Activated naive CD8-positive, alpha-beta T cell treated with anti-CD3 and anti-CD28 coated beads for 36 hours (primary cell): ENCODE results near the gene SULF2. TPM values are rescaled to one million over a fixed set of nuclear protein-coding genes. Genes with fewer than 3 reads are reported as not detected.
"Not testable (repeated sequence)": the region's sequence is repeated elsewhere in the genome, so short reads cannot be mapped to it uniquely, and the experiment has no call there.

ENCODE experiments used
- DNase-seq: peaks from one replicate; pipeline ENCODE4 v3.0.0; 2021
- H3K27ac Mint-ChIP-seq: one replicate; pipeline ENCODE4 v1.8.0; 2022; ENCODE audit warnings: mild to moderate bottlenecking, moderate library complexity, mixed read lengths
- H3K27me3 Mint-ChIP-seq: one replicate; pipeline ENCODE4 v1.8.0; 2022; ENCODE audit warnings: mild to moderate bottlenecking, mixed read lengths
- H3K36me3 Mint-ChIP-seq: one replicate; pipeline ENCODE4 v1.8.0; 2021; ENCODE audit warnings: mild to moderate bottlenecking, mixed read lengths
- H3K4me1 Mint-ChIP-seq: one replicate; pipeline ENCODE4 v1.8.0; 2021; ENCODE audit warnings: mixed read lengths
- H3K4me3 Mint-ChIP-seq: one replicate; pipeline ENCODE4 v1.8.0; 2022; ENCODE audit warnings: mild to moderate bottlenecking, moderate library complexity, mixed read lengths
- H3K9me3 Mint-ChIP-seq: one replicate; pipeline ENCODE4 v1.8.0; 2022; ENCODE audit warnings: mixed read lengths
- total RNA-seq, 2 experiments: library from RNA; stranded (reverse); gene quantifications; one replicate each; pipeline ENCODE4 v1.2.3, GENCODE V29; 2021

Gene SULF2
- under 1 TPM; 0.76 to 0.88 TPM for total RNA-seq

GRCh38 chr20:47785311-47785853, at the start of gene SULF2:
Gene SULF2, minus strand, starts transcription at chr20:47785481. Its CDS starts 28,118 bp downstream, at chr20:47757363.
- peak within 1 kb of the TSS; percentile 69 for H3K4me3 Mint-ChIP-seq
- no peaks in the 10 kb centered on the region for H3K36me3 Mint-ChIP-seq
- peaks cover 13% of the 10 kb centered on the region for H3K4me1 Mint-ChIP-seq
- H3K27ac Mint-ChIP-seq: no peak within 1 kb of the TSS
- peak; percentile 9 for DNase-seq
- H3K9me3 Mint-ChIP-seq: no peaks in the 10 kb centered on the region
- peaks cover 46% of the 10 kb centered on the region for H3K27me3 Mint-ChIP-seq

GRCh38 chr20:47831675-47832074, 46.4 kb upstream of the SULF2 start:
- not testable (repeated sequence) for H3K27me3 Mint-ChIP-seq, H3K9me3 Mint-ChIP-seq, DNase-seq, H3K4me1 Mint-ChIP-seq, H3K4me3 Mint-ChIP-seq, H3K27ac Mint-ChIP-seq, H3K36me3 Mint-ChIP-seq

- H3K4me1 Mint-ChIP-seq, DNase-seq, H3K27ac Mint-ChIP-seq, H3K36me3 Mint-ChIP-seq, H3K27me3 Mint-ChIP-seq, H3K4me3 Mint-ChIP-seq, H3K9me3 Mint-ChIP-seq: not testable (repeated sequence)
Observed at GRCh38 chr20:47826716-47827115, 41.4 kb upstream of the SULF2 start.

- not testable (repeated sequence) for H3K27me3 Mint-ChIP-seq, H3K36me3 Mint-ChIP-seq
Observed at GRCh38 chr20:47826006-47826405, 40.7 kb upstream of the SULF2 start.

GRCh38 chr20:47825011-47825762, 39.9 kb upstream of the SULF2 start:
- Mint-ChIP-seq H3K4me1 (no peaks in the 10 kb centered on the region), H3K27ac (no peak overlapping the region), H3K9me3 (no peaks in the 10 kb centered on the region), H3K27me3 (no peaks in the 10 kb centered on the region), H3K36me3 (no peaks in the 10 kb centered on the region), H3K4me3 (no peak overlapping the region)
- no peak for DNase-seq

More at GRCh38 chr20:47826006-47826405, 40.7 kb upstream of the SULF2 start:
- not testable (repeated sequence) for H3K27ac Mint-ChIP-seq, DNase-seq, H3K4me3 Mint-ChIP-seq, H3K9me3 Mint-ChIP-seq, H3K4me1 Mint-ChIP-seq

GRCh38 chr20:47823941-47824340, 38.7 kb upstream of the SULF2 start:
- not testable (repeated sequence) for DNase-seq, H3K9me3 Mint-ChIP-seq, H3K27me3 Mint-ChIP-seq, H3K27ac Mint-ChIP-seq, H3K4me1 Mint-ChIP-seq, H3K4me3 Mint-ChIP-seq, H3K36me3 Mint-ChIP-seq

GRCh38 chr20:47821481-47822100, 36.3 kb upstream of the SULF2 start:
- no peak for DNase-seq
- no peaks in the 10 kb centered on the region for H3K9me3 Mint-ChIP-seq
- H3K27me3 Mint-ChIP-seq: no peaks in the 10 kb centered on the region
- no peaks in the 10 kb centered on the region for H3K36me3 Mint-ChIP-seq
- H3K4me3 Mint-ChIP-seq: no peak overlapping the region
- no peaks in the 10 kb centered on the region for H3K4me1 Mint-ChIP-seq
- H3K27ac Mint-ChIP-seq: no peak overlapping the region

GRCh38 chr20:47818996-47819609, 33.8 kb upstream of the SULF2 start:
- no peaks in the 10 kb centered on the region for H3K4me1 Mint-ChIP-seq
- no peaks in the 10 kb centered on the region for H3K36me3 Mint-ChIP-seq
- H3K27me3 Mint-ChIP-seq: peaks cover 7% of the 10 kb centered on the region
- no peak overlapping the region for H3K27ac Mint-ChIP-seq
- no peaks in the 10 kb centered on the region for H3K9me3 Mint-ChIP-seq
- no peak overlapping the region for H3K4me3 Mint-ChIP-seq
- DNase-seq: no peak

GRCh38 chr20:47818466-47818865, 33.2 kb upstream of the SULF2 start:
- Mint-ChIP-seq H3K4me1 (no peaks in the 10 kb centered on the region), H3K4me3 (no peak overlapping the region), H3K36me3 (no peaks in the 10 kb centered on the region), H3K27me3 (peaks cover 7% of the 10 kb centered on the region), H3K27ac (no peak overlapping the region), H3K9me3 (peaks cover 4% of the 10 kb centered on the region)
- no peak for DNase-seq

- H3K27ac Mint-ChIP-seq: no peak overlapping the region
- peaks cover 7% of the 10 kb centered on the region for H3K27me3 Mint-ChIP-seq
- H3K9me3 Mint-ChIP-seq: peaks cover 4% of the 10 kb centered on the region
- no peaks in the 10 kb centered on the region for H3K4me1 Mint-ChIP-seq
- H3K36me3 Mint-ChIP-seq: no peaks in the 10 kb centered on the region
- no peak overlapping the region for H3K4me3 Mint-ChIP-seq
- no peak for DNase-seq
Observed at GRCh38 chr20:47818016-47818415, 32.7 kb upstream of the SULF2 start.

GRCh38 chr20:47817573-47817972, 32.3 kb upstream of the SULF2 start:
- H3K9me3 Mint-ChIP-seq: peaks cover 4% of the 10 kb centered on the region
- DNase-seq: no peak
- H3K27ac Mint-ChIP-seq: no peak overlapping the region
- no peak overlapping the region for H3K4me3 Mint-ChIP-seq
- H3K4me1 Mint-ChIP-seq: no peaks in the 10 kb centered on the region
- H3K27me3 Mint-ChIP-seq: peaks cover 7% of the 10 kb centered on the region
- no peaks in the 10 kb centered on the region for H3K36me3 Mint-ChIP-seq

- Mint-ChIP-seq H3K27me3 (peaks cover 13% of the 10 kb centered on the region), H3K36me3 (no peaks in the 10 kb centered on the region), H3K4me3 (no peak overlapping the region), H3K9me3 (peaks cover 5% of the 10 kb centered on the region), H3K4me1 (no peaks in the 10 kb centered on the region), H3K27ac (no peak overlapping the region)
- no peak for DNase-seq
Observed at GRCh38 chr20:47816487-47817451, 31.5 kb upstream of the SULF2 start.

- H3K9me3 Mint-ChIP-seq: peaks cover 5% of the 10 kb centered on the region
Observed at GRCh38 chr20:47815866-47816265, 30.6 kb upstream of the SULF2 start.

GRCh38 chr20:47815416-47815806, 30.1 kb upstream of the SULF2 start:
- Mint-ChIP-seq H3K4me1 (no peaks in the 10 kb centered on the region), H3K4me3 (no peak overlapping the region), H3K27me3 (peaks cover 20% of the 10 kb centered on the region), H3K27ac (no peak overlapping the region), H3K36me3 (no peaks in the 10 kb centered on the region), H3K9me3 (peaks cover 5% of the 10 kb centered on the region)
- DNase-seq: no peak

More at GRCh38 chr20:47815866-47816265, 30.6 kb upstream of the SULF2 start:
- Mint-ChIP-seq H3K27ac (no peak overlapping the region), H3K36me3 (no peaks in the 10 kb centered on the region), H3K4me3 (no peak overlapping the region), H3K4me1 (no peaks in the 10 kb centered on the region), H3K27me3 (peaks cover 20% of the 10 kb centered on the region)
- DNase-seq: no peak
